Eye (tissue), 1 donor: Measurements from ENCODE around the gene RGS7.
"Not testable (repeated sequence)": the region's sequence is repeated elsewhere in the genome, so short reads cannot be mapped to it uniquely, and the experiment has no call there.

Experiments used
- DNase-seq: peaks from one replicate; pipeline ENCODE4 v3.0.0-alpha.2; 2015

Gene RGS7

GRCh38 chr1:241202401-241202800, 154.6 kb downstream of the RGS7 start:
- DNase-seq, result peak; percentile 23

GRCh38 chr1:241186716-241187115, 170.3 kb downstream of the RGS7 start:
- DNase-seq, result no peak

- no peak for DNase-seq
These were observed 175.0 kb downstream of the RGS7 start for GRCh38 chr1:241181971-241182370.

- DNase-seq, result no peak
These were observed 175.5 kb downstream of the RGS7 start for GRCh38 chr1:241181471-241181870.

- DNase-seq, result no peak
These were observed 176.4 kb downstream of the RGS7 start for GRCh38 chr1:241180569-241180968.

- no peak for DNase-seq
These were observed 179.3 kb downstream of the RGS7 start for GRCh38 chr1:241177660-241178059.

- DNase-seq, result no peak
These were observed 184.5 kb downstream of the RGS7 start for GRCh38 chr1:241172486-241172885.

GRCh38 chr1:241171991-241172390, 185.0 kb downstream of the RGS7 start:
- peak; percentile 5 for DNase-seq

GRCh38 chr1:241167121-241167630, 189.8 kb downstream of the RGS7 start:
- DNase-seq, result no peak

- DNase-seq, result no peak
These were observed 190.4 kb downstream of the RGS7 start for GRCh38 chr1:241166625-241167024.

- DNase-seq, result not testable (repeated sequence)
These were observed 191.7 kb downstream of the RGS7 start for GRCh38 chr1:241165256-241165655.

- DNase-seq, result no peak
These were observed 193.6 kb downstream of the RGS7 start for GRCh38 chr1:241163363-241163762.

- no peak for DNase-seq
These were observed 195.8 kb downstream of the RGS7 start for GRCh38 chr1:241161188-241161689.

GRCh38 chr1:241157435-241157834, 199.6 kb downstream of the RGS7 start:
- no peak for DNase-seq

GRCh38 chr1:241156231-241156965, 200.6 kb downstream of the RGS7 start:
- DNase-seq, result peak; percentile 53

GRCh38 chr1:241145881-241146280, 211.1 kb downstream of the RGS7 start:
- no peak for DNase-seq

GRCh38 chr1:241143765-241144442, 213.1 kb downstream of the RGS7 start:
- no peak for DNase-seq

GRCh38 chr1:241142493-241142892, 214.5 kb downstream of the RGS7 start:
- DNase-seq, result no peak

GRCh38 chr1:241141646-241142045, 215.4 kb downstream of the RGS7 start:
- DNase-seq, result not testable (repeated sequence)

GRCh38 chr1:241140670-241141069, 216.3 kb downstream of the RGS7 start:
- DNase-seq, result no peak

GRCh38 chr1:241139047-241139446, 218.0 kb downstream of the RGS7 start:
- no peak for DNase-seq

- no peak for DNase-seq
These were observed 218.8 kb downstream of the RGS7 start for GRCh38 chr1:241138248-241138647.

- no peak for DNase-seq
These were observed 220.6 kb downstream of the RGS7 start for GRCh38 chr1:241136389-241136788.

GRCh38 chr1:241131636-241132194, 225.3 kb downstream of the RGS7 start:
- DNase-seq, result no peak
